ENCODE data around the gene TUBGCP2. TPM values are rescaled to one million over a fixed set of nuclear protein-coding genes. Genes with fewer than 3 reads are reported as not detected.

The TUBGCP2 gene
- total RNA-seq, 1 donor from 2014 or later: 35.2 TPM

DNA sequence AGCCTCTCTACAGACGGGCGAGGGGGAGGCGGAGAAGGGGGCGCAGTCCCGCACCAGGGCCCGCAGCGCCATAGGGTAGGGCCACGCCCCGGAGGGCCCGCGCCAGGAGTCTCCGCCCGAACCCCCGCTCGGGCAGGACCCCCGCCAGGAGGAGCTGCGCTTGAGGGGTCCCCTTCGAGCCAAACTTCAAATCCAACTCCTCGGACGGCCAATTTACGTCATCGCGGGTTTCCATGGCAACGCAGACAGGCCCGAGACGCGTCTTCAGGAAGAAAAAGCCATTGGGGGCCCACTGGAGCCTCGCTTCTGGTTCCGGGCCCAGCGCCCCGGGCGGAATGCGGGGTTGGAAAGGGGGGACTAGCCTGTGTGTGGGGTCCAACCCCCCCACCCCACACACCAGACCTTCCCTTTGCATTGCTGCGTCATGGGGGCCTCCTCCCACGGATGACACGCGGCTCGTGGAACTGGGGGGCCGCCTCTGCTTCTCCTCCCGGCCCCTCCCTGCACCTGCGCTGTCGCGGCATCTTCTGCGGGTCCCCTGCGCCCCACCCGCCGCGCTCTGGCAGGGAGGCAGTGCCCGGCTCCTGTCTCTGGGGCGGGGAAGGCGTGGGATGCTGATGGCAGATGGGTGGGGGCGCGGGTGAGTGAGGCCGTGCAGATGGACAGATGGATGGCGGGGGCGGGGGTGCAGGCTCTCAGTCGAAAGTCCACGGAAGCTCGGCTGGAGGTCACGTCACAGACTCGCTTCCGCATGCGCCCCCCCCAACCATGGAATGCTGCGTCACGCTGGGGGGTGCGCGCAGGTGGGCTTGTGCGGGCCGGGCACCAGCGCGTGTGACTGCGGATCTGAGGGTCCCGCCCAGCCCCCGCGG is 26.8 kb upstream of the TUBGCP2 start:
- peak overlapping the region; percentile 33 for H3K4me3 ChIP-seq (ENCODE audit: low read depth, low read length)
- TF ChIP-seq, protein P1, sequence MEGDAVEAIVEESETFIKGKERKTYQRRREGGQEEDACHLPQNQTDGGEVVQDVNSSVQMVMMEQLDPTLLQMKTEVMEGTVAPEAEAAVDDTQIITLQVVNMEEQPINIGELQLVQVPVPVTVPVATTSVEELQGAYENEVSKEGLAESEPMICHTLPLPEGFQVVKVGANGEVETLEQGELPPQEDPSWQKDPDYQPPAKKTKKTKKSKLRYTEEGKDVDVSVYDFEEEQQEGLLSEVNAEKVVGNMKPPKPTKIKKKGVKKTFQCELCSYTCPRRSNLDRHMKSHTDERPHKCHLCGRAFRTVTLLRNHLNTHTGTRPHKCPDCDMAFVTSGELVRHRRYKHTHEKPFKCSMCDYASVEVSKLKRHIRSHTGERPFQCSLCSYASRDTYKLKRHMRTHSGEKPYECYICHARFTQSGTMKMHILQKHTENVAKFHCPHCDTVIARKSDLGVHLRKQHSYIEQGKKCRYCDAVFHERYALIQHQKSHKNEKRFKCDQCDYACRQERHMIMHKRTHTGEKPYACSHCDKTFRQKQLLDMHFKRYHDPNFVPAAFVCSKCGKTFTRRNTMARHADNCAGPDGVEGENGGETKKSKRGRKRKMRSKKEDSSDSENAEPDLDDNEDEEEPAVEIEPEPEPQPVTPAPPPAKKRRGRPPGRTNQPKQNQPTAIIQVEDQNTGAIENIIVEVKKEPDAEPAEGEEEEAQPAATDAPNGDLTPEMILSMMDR (conservative IDR thresholded peaks at IDR 0.05; ENCODE audit: low read depth, low read length): no peak
- DNase-seq (ENCODE audit: low read depth): no peak

DNA sequence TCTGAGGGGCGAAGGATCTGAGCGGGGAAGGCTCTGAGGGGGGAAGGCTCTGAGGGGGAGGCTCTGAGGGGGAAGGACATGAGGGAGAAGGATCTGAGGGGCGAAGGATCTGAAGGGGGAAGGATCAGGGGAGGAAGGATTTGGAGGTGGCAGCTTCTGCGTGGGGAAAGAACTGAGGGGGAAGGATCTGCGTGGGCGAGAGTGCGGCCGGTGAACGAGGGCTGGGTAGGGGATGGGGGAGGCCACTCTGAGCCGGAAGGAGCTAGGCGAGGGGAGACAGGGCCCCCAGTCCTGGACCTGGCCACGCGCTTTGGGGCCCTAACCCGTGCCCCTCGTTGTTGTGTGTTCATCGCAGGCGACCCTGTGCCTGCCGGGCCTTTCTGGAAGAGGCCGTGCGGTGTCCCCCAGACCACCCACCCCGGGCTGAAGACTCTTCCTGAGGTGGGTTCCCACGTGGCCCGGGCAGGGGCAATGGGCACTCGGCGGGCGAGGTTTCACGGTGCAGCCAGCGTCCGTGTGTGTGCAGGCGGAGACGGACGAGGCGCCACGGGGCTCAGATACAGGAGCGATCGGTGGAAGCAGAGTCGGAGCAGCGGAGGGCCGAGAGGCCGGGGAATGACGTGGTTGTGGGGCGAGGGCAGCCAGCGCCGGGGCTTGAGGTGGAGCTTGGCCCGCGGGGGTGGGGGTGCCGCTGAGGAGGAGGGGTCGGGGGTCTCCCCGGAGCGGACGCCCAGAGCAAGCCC is 26.0 kb upstream of the TUBGCP2 start:
- DNase-seq (ENCODE audit: low read depth): no peak
- H3K4me3 ChIP-seq (ENCODE audit: low read depth, low read length): peak overlapping the region; percentile 33
- TF ChIP-seq, protein P1 (conservative IDR thresholded peaks at IDR 0.05; ENCODE audit: low read depth, low read length): no peak

DNA sequence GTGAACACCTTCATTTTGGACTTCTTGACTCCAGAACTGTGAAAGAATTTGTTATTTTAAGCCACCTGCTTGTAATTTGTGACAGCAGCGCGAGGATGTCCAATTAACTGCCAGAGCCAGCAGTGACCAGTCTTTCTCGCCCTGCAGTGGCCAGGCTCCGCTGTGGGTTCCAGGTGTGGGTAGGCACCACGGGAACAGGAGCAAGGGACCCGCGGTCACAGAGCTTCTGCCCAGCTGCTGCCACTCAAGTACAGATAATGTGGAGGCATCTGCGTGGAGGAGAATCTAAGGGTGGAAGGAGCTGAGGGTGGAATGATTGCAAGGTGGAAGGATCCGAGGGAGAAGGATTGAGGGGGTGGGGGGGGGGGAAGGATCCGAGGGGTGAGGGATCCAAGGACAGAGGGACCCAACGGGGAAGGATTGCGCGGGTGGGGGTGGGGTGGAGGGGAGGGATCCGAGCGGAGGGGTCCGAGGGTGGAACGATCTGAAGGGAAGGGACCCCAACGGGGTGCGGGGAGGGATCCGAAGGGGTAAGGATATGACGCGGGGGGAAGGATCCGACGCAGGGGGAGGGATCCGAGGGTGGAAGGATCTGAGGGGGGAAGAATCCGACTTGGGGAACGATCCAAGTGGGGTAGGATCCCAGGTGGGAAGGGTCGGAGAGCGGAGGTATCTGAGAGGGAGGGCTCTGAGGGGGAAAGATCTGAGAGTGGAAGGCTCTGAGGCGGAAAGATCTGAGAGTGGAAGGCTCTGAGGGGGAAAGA is 24.4 kb upstream of the TUBGCP2 start:
- H3K4me3 ChIP-seq (ENCODE audit: low read depth, low read length): no peak overlapping the region
- no peak for DNase-seq (ENCODE audit: low read depth)
- TF ChIP-seq, protein P1 (conservative IDR thresholded peaks at IDR 0.05; ENCODE audit: low read depth, low read length): no peak

DNA sequence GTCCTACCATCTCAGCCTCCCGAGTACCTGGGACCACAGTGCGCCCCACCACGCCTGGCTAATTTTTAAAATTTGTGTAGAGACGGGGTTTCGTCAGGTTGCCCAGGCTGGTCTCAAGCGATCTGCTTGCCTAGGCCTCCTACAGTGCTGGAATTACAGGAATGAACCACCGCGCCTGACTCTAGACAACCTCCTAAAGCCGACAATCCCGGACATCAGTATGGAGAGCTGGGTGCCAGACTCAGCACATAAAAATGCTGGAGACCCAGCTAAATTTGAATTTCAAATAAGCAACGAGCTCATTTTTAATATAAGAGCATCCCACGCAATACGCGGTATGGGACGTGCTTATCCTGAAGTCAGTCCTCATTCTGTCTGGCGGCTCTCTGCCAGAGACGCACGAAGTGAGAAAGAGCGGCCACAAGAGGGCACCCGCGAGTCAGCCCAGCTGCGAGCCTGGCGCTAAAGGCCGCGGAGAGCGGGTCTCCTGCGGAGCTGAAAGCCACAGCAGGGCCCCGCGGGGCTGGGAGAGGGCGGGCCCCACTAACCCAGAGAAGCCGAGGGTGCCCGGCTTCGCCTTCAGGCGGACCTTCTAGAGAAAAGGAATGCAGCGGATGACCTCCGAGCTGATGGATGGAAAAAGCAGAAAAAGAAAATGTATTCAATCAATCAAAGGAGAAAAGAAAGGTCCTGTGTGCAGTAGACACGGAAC is 21.0 kb upstream of the TUBGCP2 start:
- TF ChIP-seq, protein P1 (conservative IDR thresholded peaks at IDR 0.05; ENCODE audit: low read depth, low read length): peak; percentile 95
- H3K4me3 ChIP-seq (ENCODE audit: low read depth, low read length): peak overlapping the region; percentile 46
- DNase-seq (ENCODE audit: low read depth): no peak

DNA sequence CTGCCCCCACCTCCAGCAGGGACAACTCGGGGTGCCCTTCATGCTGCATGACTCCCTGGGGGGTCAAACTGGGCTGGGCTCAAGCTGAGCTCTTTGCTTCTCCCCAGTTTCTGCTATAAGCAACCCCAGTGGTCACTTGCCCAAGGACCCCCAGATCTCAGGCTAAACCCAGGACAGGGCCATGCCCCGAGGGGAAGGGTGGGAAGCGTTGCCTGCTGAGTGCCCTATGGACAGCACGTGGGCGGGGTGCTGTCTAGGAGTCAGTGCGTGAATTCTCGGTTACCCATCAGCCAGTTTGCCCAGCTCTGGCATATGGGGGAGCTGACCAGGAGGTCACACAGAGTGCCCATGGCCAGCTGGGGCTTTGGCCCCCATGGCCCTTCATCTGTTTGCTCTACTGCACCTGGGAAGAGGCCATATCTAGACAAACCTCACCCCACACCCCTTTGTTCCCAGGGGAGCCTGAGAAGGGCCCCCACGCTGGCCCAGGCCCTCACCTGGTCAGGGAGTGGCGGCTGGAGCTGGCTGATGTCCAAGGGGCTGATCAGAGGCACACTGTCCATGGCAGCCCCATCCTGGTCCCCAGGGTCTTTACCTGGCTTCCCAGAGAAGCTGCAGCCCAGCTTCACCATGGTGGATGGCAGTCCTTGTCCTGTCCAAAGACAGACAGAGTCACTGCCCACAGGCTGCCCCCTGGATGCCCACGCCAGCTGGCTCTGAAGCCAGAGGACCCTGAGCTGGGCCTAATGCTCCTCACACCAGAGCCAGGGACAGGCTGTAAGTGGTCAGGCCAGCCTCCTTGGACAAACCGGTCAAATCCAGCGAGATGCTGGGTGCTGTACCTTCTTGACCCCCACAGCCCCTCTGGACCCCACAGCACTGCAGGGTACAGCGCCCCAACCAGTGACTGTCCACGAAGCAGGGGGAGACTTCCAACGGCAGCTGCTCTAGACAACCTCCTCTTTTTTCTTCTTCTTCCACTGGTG is 20.0 kb upstream of the TUBGCP2 start:
- TF ChIP-seq, protein P1 (conservative IDR thresholded peaks at IDR 0.05; ENCODE audit: low read depth, low read length): no peak
- no peak overlapping the region for H3K4me3 ChIP-seq (ENCODE audit: low read depth, low read length)
- no peak for DNase-seq (ENCODE audit: low read depth)

Data from epithelial cell of proximal tubule (primary cell).